ENCODE data around the gene S100A1. TPM values are rescaled to one million over a fixed set of nuclear protein-coding genes. Genes with fewer than 3 reads are reported as not detected.

The S100A1 gene
- total and polyA plus RNA-seq, 2 of the 13 experiments (the other 11 are each of a cell fraction or from before 2014, with no cell fraction given): 120 to 251 TPM

DNA sequence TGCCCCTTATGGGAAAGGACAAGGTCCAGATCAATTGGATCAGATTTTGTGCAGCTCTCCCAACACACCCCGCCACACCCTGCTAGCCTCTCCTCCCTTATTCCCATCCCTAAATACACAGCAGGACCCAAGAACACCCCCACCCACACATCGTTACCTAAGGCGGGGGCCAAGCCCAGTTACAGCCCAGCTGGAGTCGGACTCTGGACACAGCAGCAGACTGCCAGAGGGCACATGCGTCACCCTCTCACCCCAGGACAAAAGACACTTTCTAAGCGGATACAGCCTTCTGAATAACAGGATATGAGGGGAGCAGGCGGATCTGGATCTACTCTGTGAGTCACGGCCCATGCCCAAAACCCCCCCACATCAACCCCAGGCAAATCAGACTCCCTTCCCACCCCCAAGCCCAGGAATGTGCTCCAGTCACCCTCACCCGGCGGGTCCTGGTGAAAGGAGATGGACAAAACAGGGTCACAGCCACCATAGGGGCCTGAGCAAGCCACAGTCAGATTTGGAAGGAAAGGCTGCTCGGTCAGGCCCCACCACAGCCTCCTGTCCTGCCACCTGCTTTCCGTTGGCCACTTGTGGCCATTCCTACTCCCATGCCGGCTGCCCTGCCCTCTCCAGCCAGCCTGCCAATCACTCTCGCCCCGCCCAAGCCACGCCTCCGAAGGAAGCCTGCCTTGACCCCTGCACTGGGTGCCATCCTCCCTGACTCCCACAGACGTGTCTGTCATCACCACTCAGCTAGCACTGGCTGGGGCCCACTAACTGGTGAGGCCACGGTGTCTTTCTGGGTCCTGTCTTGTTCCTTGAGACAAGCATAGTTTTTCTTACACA, 19.3 kb upstream of the S100A1 start (continued):
- TF ChIP-seq, protein P1, sequence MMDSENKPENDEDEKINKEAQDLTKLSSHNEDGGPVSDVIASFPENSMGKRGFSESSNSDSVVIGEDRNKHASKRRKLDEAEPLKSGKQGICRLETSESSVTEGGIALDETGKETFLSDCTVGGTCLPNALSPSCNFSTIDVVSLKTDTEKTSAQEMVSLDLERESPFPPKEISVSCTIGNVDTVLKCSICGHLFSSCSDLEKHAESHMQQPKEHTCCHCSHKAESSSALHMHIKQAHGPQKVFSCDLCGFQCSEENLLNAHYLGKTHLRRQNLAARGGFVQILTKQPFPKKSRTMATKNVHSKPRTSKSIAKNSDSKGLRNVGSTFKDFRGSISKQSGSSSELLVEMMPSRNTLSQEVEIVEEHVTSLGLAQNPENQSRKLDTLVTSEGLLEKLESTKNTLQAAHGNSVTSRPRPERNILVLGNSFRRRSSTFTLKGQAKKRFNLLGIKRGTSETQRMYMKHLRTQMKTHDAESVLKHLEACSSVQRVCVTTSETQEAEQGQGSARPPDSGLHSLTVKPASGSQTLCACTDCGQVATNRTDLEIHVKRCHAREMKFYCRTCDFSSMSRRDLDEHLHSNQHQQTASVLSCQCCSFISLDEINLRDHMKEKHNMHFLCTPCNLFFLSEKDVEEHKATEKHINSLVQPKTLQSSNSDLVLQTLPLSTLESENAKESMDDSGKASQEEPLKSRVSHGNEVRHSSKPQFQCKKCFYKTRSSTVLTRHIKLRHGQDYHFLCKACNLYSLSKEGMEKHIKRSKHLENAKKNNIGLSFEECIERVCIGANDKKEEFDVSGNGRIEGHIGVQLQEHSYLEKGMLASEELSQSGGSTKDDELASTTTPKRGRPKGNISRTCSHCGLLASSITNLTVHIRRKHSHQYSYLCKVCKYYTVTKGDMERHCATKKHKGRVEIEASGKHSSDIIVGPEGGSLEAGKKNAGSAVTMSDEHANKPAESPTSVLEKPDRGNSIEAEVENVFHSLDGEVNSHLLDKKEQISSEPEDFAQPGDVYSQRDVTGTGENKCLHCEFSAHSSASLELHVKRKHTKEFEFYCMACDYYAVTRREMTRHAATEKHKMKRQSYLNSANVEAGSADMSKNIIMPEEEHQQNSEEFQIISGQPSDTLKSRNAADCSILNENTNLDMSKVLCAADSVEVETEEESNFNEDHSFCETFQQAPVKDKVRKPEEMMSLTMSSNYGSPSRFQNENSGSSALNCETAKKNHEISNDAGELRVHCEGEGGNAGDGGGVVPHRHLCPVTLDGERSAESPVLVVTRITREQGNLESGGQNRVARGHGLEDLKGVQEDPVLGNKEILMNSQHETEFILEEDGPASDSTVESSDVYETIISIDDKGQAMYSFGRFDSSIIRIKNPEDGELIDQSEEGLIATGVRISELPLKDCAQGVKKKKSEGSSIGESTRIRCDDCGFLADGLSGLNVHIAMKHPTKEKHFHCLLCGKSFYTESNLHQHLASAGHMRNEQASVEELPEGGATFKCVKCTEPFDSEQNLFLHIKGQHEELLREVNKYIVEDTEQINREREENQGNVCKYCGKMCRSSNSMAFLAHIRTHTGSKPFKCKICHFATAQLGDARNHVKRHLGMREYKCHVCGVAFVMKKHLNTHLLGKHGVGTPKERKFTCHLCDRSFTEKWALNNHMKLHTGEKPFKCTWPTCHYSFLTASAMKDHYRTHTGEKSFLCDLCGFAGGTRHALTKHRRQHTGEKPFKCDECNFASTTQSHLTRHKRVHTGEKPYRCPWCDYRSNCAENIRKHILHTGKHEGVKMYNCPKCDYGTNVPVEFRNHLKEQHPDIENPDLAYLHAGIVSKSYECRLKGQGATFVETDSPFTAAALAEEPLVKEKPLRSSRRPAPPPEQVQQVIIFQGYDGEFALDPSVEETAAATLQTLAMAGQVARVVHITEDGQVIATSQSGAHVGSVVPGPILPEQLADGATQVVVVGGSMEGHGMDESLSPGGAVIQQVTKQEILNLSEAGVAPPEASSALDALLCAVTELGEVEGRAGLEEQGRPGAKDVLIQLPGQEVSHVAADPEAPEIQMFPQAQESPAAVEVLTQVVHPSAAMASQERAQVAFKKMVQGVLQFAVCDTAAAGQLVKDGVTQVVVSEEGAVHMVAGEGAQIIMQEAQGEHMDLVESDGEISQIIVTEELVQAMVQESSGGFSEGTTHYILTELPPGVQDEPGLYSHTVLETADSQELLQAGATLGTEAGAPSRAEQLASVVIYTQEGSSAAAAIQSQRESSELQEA (CRISPR knock-in tag; IDR thresholded peaks at IDR 0.05; ENCODE audit: not compliant biosample characterization): no peak
- TF ChIP-seq, protein P2, sequence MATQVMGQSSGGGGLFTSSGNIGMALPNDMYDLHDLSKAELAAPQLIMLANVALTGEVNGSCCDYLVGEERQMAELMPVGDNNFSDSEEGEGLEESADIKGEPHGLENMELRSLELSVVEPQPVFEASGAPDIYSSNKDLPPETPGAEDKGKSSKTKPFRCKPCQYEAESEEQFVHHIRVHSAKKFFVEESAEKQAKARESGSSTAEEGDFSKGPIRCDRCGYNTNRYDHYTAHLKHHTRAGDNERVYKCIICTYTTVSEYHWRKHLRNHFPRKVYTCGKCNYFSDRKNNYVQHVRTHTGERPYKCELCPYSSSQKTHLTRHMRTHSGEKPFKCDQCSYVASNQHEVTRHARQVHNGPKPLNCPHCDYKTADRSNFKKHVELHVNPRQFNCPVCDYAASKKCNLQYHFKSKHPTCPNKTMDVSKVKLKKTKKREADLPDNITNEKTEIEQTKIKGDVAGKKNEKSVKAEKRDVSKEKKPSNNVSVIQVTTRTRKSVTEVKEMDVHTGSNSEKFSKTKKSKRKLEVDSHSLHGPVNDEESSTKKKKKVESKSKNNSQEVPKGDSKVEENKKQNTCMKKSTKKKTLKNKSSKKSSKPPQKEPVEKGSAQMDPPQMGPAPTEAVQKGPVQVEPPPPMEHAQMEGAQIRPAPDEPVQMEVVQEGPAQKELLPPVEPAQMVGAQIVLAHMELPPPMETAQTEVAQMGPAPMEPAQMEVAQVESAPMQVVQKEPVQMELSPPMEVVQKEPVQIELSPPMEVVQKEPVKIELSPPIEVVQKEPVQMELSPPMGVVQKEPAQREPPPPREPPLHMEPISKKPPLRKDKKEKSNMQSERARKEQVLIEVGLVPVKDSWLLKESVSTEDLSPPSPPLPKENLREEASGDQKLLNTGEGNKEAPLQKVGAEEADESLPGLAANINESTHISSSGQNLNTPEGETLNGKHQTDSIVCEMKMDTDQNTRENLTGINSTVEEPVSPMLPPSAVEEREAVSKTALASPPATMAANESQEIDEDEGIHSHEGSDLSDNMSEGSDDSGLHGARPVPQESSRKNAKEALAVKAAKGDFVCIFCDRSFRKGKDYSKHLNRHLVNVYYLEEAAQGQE (IDR thresholded peaks at IDR 0.05; ENCODE audit: borderline replicate concordance in 1 of 2, low read depth in 1 of 2, low read length in 2 of 2): 0 out of 4 replicates have a peak, but pooled peaks of 1 of the 2 experiments have one; percentile 4
- peak; percentile 42; the same call in 1 of the 2 replicates for TF ChIP-seq TCF7 (IDR thresholded peaks at IDR 0.05; ENCODE audit: low read depth)
- TF ChIP-seq, protein P3, sequence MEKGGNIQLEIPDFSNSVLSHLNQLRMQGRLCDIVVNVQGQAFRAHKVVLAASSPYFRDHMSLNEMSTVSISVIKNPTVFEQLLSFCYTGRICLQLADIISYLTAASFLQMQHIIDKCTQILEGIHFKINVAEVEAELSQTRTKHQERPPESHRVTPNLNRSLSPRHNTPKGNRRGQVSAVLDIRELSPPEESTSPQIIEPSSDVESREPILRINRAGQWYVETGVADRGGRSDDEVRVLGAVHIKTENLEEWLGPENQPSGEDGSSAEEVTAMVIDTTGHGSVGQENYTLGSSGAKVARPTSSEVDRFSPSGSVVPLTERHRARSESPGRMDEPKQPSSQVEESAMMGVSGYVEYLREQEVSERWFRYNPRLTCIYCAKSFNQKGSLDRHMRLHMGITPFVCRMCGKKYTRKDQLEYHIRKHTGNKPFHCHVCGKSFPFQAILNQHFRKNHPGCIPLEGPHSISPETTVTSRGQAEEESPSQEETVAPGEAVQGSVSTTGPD (CRISPR knock-in tag; IDR thresholded peaks at IDR 0.05): no peak
- TF ChIP-seq HDAC1 (CRISPR knock-in tag; IDR thresholded peaks at IDR 0.05): peak; percentile 83
- TF ChIP-seq GATAD2A (CRISPR knock-in tag; IDR thresholded peaks at IDR 0.05): peak; percentile 55
- TF ChIP-seq SP2 (CRISPR knock-in tag; IDR thresholded peaks at IDR 0.05): no peak
- 0 out of 2 replicates have a peak, but pooled peaks have one; percentile 42 for TF ChIP-seq ZBTB7A (CRISPR knock-in tag; IDR thresholded peaks at IDR 0.05)
- TF ChIP-seq ZNF224 (CRISPR knock-in tag; IDR thresholded peaks at IDR 0.05): 0 out of 2 replicates have a peak, but pooled peaks have one; percentile 78
